HEK293T (cell line): ENCODE data around the gene HNMT.

ENCODE experiments used
- ARNT ChIP-seq: fragments of 450-650 bp; IDR thresholded peaks from 2 replicates; pipeline ENCODE4 v1.6.1; 2017; ENCODE audit warnings: mild to moderate bottlenecking
- BHLHE40 ChIP-seq: fragments of 450-650 bp; IDR thresholded peaks from 2 replicates; pipeline ENCODE4 v1.6.1; 2016; ENCODE audit warnings: mild to moderate bottlenecking, moderate library complexity, borderline replicate concordance
- FOXK2 ChIP-seq: fragments of 450-650 bp; IDR thresholded peaks from 2 replicates; pipeline ENCODE4 v1.6.1; 2016; ENCODE audit warnings: mild to moderate bottlenecking
- FOXM1 ChIP-seq: fragments of 450-650 bp; IDR thresholded peaks from 2 replicates; pipeline ENCODE4 v1.6.1; 2017; ENCODE audit warnings: mild to moderate bottlenecking, borderline replicate concordance
- HDGF ChIP-seq: fragments of 450-650 bp; IDR thresholded peaks from 2 replicates; pipeline ENCODE4 v1.6.1; 2017; ENCODE audit warnings: antibody characterized with exemption, borderline replicate concordance
- NFRKB ChIP-seq: fragments of 450-650 bp; IDR thresholded peaks from 2 replicates; pipeline ENCODE4 v1.6.1; 2016; ENCODE audit warnings: mild to moderate bottlenecking, moderate library complexity
- TARDBP ChIP-seq: fragments of 450-650 bp; IDR thresholded peaks from 2 replicates; pipeline ENCODE4 v1.6.1; 2016
- ZNF384 ChIP-seq: fragments of 450-650 bp; IDR thresholded peaks from 2 replicates; pipeline ENCODE4 v1.6.1; 2016
- TF ChIP-seq, protein P1 (sequence below): fragments of 450-650 bp; IDR thresholded peaks from 2 replicates; pipeline ENCODE4 v1.6.1; 2016

DNA sequence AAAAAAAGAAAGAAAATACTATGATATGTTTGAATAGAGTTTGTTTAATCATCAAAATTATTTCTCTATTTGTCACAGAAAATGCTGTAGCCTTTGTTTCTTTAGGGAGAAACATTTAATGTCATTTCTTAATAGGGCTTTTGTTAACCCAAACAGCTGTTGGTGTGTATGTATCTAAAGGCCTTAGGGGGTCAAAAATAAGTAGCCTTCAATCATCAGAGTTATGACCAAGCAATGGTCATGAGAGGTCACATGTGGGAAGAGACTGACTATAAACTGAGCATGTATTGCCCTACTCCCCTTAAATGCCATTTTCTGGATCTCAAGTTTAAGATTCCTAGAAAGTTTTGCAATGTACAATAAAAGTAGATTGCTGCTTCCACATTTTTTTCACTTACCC is 22.7 kb downstream of the HNMT start:
- TF ChIP-seq ARNT = no peak
- no peak for TF ChIP-seq NFRKB
- TF ChIP-seq, protein P1, sequence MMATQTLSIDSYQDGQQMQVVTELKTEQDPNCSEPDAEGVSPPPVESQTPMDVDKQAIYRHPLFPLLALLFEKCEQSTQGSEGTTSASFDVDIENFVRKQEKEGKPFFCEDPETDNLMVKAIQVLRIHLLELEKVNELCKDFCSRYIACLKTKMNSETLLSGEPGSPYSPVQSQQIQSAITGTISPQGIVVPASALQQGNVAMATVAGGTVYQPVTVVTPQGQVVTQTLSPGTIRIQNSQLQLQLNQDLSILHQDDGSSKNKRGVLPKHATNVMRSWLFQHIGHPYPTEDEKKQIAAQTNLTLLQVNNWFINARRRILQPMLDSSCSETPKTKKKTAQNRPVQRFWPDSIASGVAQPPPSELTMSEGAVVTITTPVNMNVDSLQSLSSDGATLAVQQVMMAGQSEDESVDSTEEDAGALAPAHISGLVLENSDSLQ = no peak
- TF ChIP-seq ZNF384 = no peak
- no peak for TF ChIP-seq BHLHE40
- TF ChIP-seq FOXM1 = no peak
- TF ChIP-seq FOXK2 = no peak
- TF ChIP-seq TARDBP = no peak
- no peak for TF ChIP-seq HDGF
